Dedifferentiated amniotic fluid mesenchymal stem cell (primary cell): ENCODE results near the gene GOLPH3.
A peak's percentile ranks its signal among the peaks of the same experiment; 100 is the strongest.
"Not testable (repeated sequence)": the region's sequence is repeated elsewhere in the genome, so short reads cannot be mapped to it uniquely, and the experiment has no call there.

Experiments used
- DNase-seq: peaks from one replicate; pipeline ENCODE4 v3.0.0-alpha.2; 2016; ENCODE audit errors: extremely low spot score

The GOLPH3 gene

GRCh38 chr5:32174011-32174870, at the start of gene GOLPH3:
Gene GOLPH3, minus strand, starts transcription at chr5:32174319. Its CDS starts 285 bp downstream, at chr5:32174034.
- peak; percentile 85 for DNase-seq

- no peak for DNase-seq
Observed at GRCh38 chr5:32222723-32223470, 48.8 kb upstream of the GOLPH3 start.

- no peak for DNase-seq
Observed at GRCh38 chr5:32217886-32218396, 43.8 kb upstream of the GOLPH3 start.

- DNase-seq, result not testable (repeated sequence)
Observed at GRCh38 chr5:32214344-32214743, 40.2 kb upstream of the GOLPH3 start.

GRCh38 chr5:32210151-32210550, 36.0 kb upstream of the GOLPH3 start:
- DNase-seq, result no peak

- not testable (repeated sequence) for DNase-seq
Observed at GRCh38 chr5:32208837-32209236, 34.7 kb upstream of the GOLPH3 start.

- DNase-seq, result no peak
Observed at GRCh38 chr5:32207355-32207634, 33.2 kb upstream of the GOLPH3 start.

GRCh38 chr5:32206509-32207354, 32.6 kb upstream of the GOLPH3 start:
- DNase-seq, result no peak

- DNase-seq, result no peak
Observed at GRCh38 chr5:32206053-32206452, 31.9 kb upstream of the GOLPH3 start.

GRCh38 chr5:32202394-32202793, 28.3 kb upstream of the GOLPH3 start:
- peak; percentile 60 for DNase-seq

- DNase-seq, result no peak
Observed at GRCh38 chr5:32201122-32201753, 27.1 kb upstream of the GOLPH3 start.

GRCh38 chr5:32197032-32197431, 22.9 kb upstream of the GOLPH3 start:
- DNase-seq, result no peak

- no peak for DNase-seq
Observed at GRCh38 chr5:32195265-32195664, 21.1 kb upstream of the GOLPH3 start.

GRCh38 chr5:32193591-32193990, 19.5 kb upstream of the GOLPH3 start:
- DNase-seq, result peak; percentile 51

GRCh38 chr5:32190095-32190494, 16.0 kb upstream of the GOLPH3 start:
- DNase-seq, result peak; percentile 40

GRCh38 chr5:32187675-32188074, 13.6 kb upstream of the GOLPH3 start:
- no peak for DNase-seq

- DNase-seq, result no peak
Observed at GRCh38 chr5:32182463-32183063, 8.4 kb upstream of the GOLPH3 start.

GRCh38 chr5:32173267-32174010, 680 bp downstream of the GOLPH3 start:
- DNase-seq, result peak; percentile 40

GRCh38 chr5:32172923-32173266, 1.2 kb downstream of the GOLPH3 start:
- DNase-seq, result no peak

- not testable (repeated sequence) for DNase-seq
Observed at GRCh38 chr5:32172186-32172911, 1.8 kb downstream of the GOLPH3 start.
